DND-41 (cell line): ENCODE results near the gene FBN3.

ENCODE experiments used
- CTCF ChIP-seq: IDR thresholded peaks from 2 replicates; pipeline ENCODE4 v1.5.1; 2012; ENCODE audit warnings: borderline replicate concordance, low read length, moderate library complexity, mild to moderate bottlenecking; ENCODE audit not compliant: poor library complexity, severe bottlenecking; ENCODE audit errors: extremely low read depth
- EZH2 ChIP-seq: IDR thresholded peaks from 3 replicates; pipeline ENCODE4 v1.6.1; 2012; ENCODE audit warnings: borderline replicate concordance, low read depth, mild to moderate bottlenecking, moderate library complexity, low read length, inconsistent platforms; ENCODE audit not compliant: severe bottlenecking

DNA sequence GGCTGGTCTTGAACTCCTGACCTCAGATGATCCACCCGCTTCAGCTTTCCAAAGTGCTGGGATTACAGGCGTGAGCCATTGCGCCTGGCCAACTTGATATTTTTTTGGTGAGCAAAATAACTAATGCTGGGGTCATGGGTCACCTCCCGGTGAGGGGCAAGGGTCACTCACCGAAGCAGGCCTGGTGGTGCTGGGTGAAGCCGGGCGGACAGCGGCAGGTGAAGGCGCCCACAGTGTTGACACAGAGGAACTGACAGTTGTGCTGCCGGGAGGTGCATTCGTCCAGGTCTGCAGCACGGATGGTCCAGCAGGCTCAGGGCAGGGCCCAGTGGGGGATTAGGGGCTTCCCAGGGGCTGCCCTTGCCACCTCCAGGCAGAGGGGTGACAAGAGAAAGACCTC lies 68.6 kb downstream of the FBN3 start:
- TF ChIP-seq CTCF (no peak), EZH2 (no peak)
